PC-9 (cell line): ENCODE measurements around the gene CA7. TPM values are rescaled to one million over a fixed set of nuclear protein-coding genes. Genes with fewer than 3 reads are reported as not detected.
A peak's percentile ranks its signal among the peaks of the same experiment; 100 is the strongest.

Source experiments
- BruUV-seq: library from RNA; stranded (reverse); fragments of 400-500 nt; replicated peaks from 2 replicates; lab custom pipeline; 2021; lab: Mats Ljungman, UMichigan
- CTCF ChIA-PET: fragments of 300-600 bp; sonication (Branson Sonifier 250); formaldehyde crosslinking; loops from one replicate; lab custom pipeline; 2022; ENCODE audit warnings: antibody characterized with exemption; lab: Charles Lee
- POLR2A ChIA-PET: fragments of 300-600 bp; sonication (Branson Sonifier 250); formaldehyde crosslinking; loops from one replicate; lab custom pipeline; 2022; ENCODE audit warnings: antibody characterized with exemption; ENCODE audit not compliant: unreplicated experiment; lab: Charles Lee
- DNase-seq, 2 experiments: peaks; one replicate each; pipeline versions ENCODE4 v3.0.0 to v3.0.0-alpha.2; 2015 to 2022; ENCODE audit warnings: mixed read lengths in 1 of 2
- H2AFZ ChIP-seq: fragments of 200-600 bp; sonication (generic); 2 replicates; pipeline ENCODE4 v1.8.1; 2017; ENCODE audit warnings: antibody characterized with exemption
- H3F3A ChIP-seq: fragments of 200-600 bp; sonication (generic); 2 replicates; pipeline ENCODE4 v1.8.1; 2017; ENCODE audit warnings: antibody characterized with exemption, mild to moderate bottlenecking, low read depth; ENCODE audit not compliant: insufficient read depth
- H3K27ac ChIP-seq: fragments of 200-600 bp; sonication (generic); 2 replicates; pipeline ENCODE4 v1.6.1; 2016; ENCODE audit warnings: mixed run types
- H3K27me3 ChIP-seq: fragments of 200-600 bp; sonication (generic); 2 replicates; pipeline ENCODE4 v1.6.1; 2016; ENCODE audit warnings: low read depth, mixed run types; ENCODE audit not compliant: insufficient read depth
- H3K36me3 ChIP-seq: fragments of 200-600 bp; sonication (generic); 2 replicates; pipeline ENCODE4 v1.6.1; 2016; ENCODE audit warnings: low read depth, mixed run types
- H3K4me1 ChIP-seq: fragments of 200-600 bp; sonication (generic); replicated peaks from 2 replicates; pipeline ENCODE4 v1.6.1; 2016; ENCODE audit warnings: mixed run types; ENCODE audit not compliant: insufficient read depth
- H3K4me2 ChIP-seq: fragments of 200-600 bp; sonication (generic); 2 replicates; pipeline ENCODE4 v1.6.1; 2017; ENCODE audit warnings: mixed run types
- H3K4me3 ChIP-seq: fragments of 200-600 bp; sonication (generic); 2 replicates; pipeline ENCODE4 v1.6.1; 2016; ENCODE audit warnings: mixed run types
- H3K79me2 ChIP-seq: fragments of 200-600 bp; sonication (generic); 2 replicates; pipeline ENCODE4 v1.6.1; 2017; ENCODE audit warnings: low read depth, mixed run types
- H3K9me2 ChIP-seq: fragments of 200-600 bp; sonication (generic); 2 replicates; pipeline ENCODE4 v1.8.1; 2017; ENCODE audit warnings: mild to moderate bottlenecking; ENCODE audit not compliant: insufficient read depth
- H3K9me3 ChIP-seq: fragments of 200-600 bp; sonication (generic); 2 replicates; pipeline ENCODE4 v1.8.1; 2016; ENCODE audit warnings: low read depth; ENCODE audit not compliant: insufficient read depth
- H4K20me1 ChIP-seq: fragments of 200-600 bp; sonication (generic); 2 replicates; pipeline ENCODE4 v1.8.1; 2017; ENCODE audit not compliant: insufficient read depth
- CTCF ChIP-seq: fragments of 200-600 bp; sonication (generic); conservative IDR thresholded peaks from 2 replicates; pipeline ENCODE4 v1.6.1; 2017; ENCODE audit warnings: mixed run types, antibody characterized with exemption, mild to moderate bottlenecking, moderate library complexity
- EZH2 ChIP-seq: fragments of 200-600 bp; sonication (generic); IDR thresholded peaks from 2 replicates; pipeline ENCODE4 v1.8.0; 2017; ENCODE audit warnings: antibody characterized with exemption, low read depth
- intact Hi-C: fragments of 100-400 bp; cut with micrococcal nuclease; formaldehyde crosslinking; loops from one replicate; pipeline ENCODE4 v1.10.0; 2022; ENCODE audit not compliant: unreplicated experiment
- total RNA-seq: library from RNA; stranded (reverse); gene quantifications from 2 replicates; pipeline ENCODE4 v1.2.3, GENCODE V29; 2021

Gene CA7
- total RNA-seq, 1 experiment from 2014 or later: not detected

GRCh38 chr16:66874079-66874775 is 30.0 kb downstream of the CA7 start:
- Histone ChIP-seq H3K4me2 (no peak overlapping the region), H3K9me3 (no peaks in the 10 kb centered on the region), H3K9me2 (no peaks in the 10 kb centered on the region), H3K4me3 (no peak overlapping the region), H4K20me1 (no peaks in the 10 kb centered on the region), H3F3A (peaks cover 25% of the 10 kb centered on the region; the same call in 1 of the 2 replicates), H2AFZ (no peak overlapping the region), H3K27me3 (no peaks in the 10 kb centered on the region), H3K27ac (no peak overlapping the region), H3K4me1 (peaks cover 7% of the 10 kb centered on the region), H3K79me2 (no peaks in the 10 kb centered on the region), H3K36me3 (no peaks in the 10 kb centered on the region)
- ChIA-PET POLR2A (interaction anchor here (0.5 to 0.7 kb wide), 2 partner anchors 64 to 394 kb away, joined by 4 to 20 read pairs; no protein-coding TSS in a partner anchor), CTCF (interaction anchor here (0.7 to 2.1 kb wide), 4 partner anchors 15 to 212 kb away, joined by 3 to 30 read pairs (median 14); partner anchors contain the start of gene NAE1)
- no TSS peak for BruUV-seq
- DNase-seq: no peak
- TF ChIP-seq EZH2: no peak
- intact Hi-C loops: loop anchor here (5.0 kb wide), 1 partner anchor 132 kb away; no protein-coding TSS in a partner anchor

GRCh38 chr16:66878067-66878466 is 33.9 kb downstream of the CA7 start:
- Histone ChIP-seq H3K36me3 (no peaks in the 10 kb centered on the region), H3K9me3 (no peaks in the 10 kb centered on the region), H3F3A (peaks cover 16% of the 10 kb centered on the region; the same call in 1 of the 2 replicates), H4K20me1 (no peaks in the 10 kb centered on the region), H3K9me2 (no peaks in the 10 kb centered on the region), H3K4me2 (no peak overlapping the region), H3K4me3 (no peak overlapping the region), H3K27me3 (no peaks in the 10 kb centered on the region), H3K27ac (no peak overlapping the region), H3K79me2 (peaks cover 18% of the 10 kb centered on the region), H2AFZ (no peak overlapping the region), H3K4me1 (peaks cover 13% of the 10 kb centered on the region; the same call in 1 of the 2 replicates)
- no peak for TF ChIP-seq EZH2
- no peak for TF ChIP-seq CTCF
- BruUV-seq: no TSS peak
- POLR2A ChIA-PET: no interaction called here
- CTCF ChIA-PET: no interaction called here
- DNase-seq: no peak
- intact Hi-C loops: no loop called here

DNA sequence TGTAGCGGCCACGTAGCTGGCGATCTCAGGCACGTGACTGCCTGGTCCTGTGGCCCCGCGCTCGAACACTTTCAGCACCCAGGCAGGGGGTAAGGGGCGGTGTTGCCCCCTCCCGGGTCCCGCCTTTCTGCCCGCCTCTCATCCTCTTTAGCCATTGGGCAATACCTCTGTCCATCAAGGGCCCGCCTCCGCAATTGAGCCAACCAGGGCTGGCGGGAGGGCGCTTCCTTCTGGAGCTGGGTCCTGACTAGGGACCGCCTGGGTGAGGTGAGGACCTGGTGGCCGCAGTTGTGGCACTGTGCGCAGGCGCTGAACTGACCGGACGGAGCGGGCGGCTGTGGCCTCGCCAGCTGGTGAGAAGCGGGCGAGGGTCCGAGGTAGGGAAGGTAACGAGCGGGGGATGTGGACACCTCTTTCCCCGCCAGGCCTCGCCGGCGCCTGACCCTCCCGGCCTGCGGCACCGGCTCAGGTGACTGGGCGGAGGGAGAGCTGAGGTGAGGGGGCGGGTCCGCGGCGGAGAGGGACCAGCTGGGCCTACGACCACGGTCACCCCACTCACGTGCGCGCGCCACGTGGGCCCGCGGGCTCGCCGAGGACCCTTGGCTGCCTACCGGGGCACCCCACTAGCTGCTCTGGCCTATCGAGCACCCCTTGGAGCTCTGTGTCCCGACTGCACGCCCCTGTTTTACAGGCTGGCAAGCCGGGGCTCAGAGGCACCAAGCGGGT is 36.2 kb downstream of the CA7 start, which contains the start of gene PDP2:
TSS of gene PDP2 (plus strand) at position 228 of the 726 bp plus-strand sequence. CDS start 3,770 bp downstream, outside the sequence.
- no TSS peak for BruUV-seq

More for the DNA sequence above, 36.2 kb downstream of the CA7 start, which contains the start of gene PDP2:
- no peaks in the 10 kb centered on the region for H3K27me3 ChIP-seq
- H3K4me1 ChIP-seq: peaks cover 13% of the 10 kb centered on the region; the same call in 1 of the 2 replicates
- peak within 1 kb of the TSS; percentile 91 for H3K4me2 ChIP-seq
- no peaks in the 10 kb centered on the region for H3K9me3 ChIP-seq
- CTCF ChIA-PET: interaction anchor here (0.5 to 1.1 kb wide), 3 partner anchors 12 to 272 kb away, joined by 3 to 10 read pairs (median 4); no protein-coding TSS in a partner anchor
- peaks cover 5% of the 10 kb centered on the region; the same call in 1 of the 2 replicates for H3F3A ChIP-seq
- H4K20me1 ChIP-seq: no peaks in the 10 kb centered on the region
- H3K36me3 ChIP-seq: peaks cover 8% of the 10 kb centered on the region; the same call in 1 of the 2 replicates
- peak within 1 kb of the TSS; percentile 99 for H3K4me3 ChIP-seq
- TF ChIP-seq CTCF: no peak
- no peak for TF ChIP-seq EZH2
- peaks cover 18% of the 10 kb centered on the region for H3K79me2 ChIP-seq
- intact Hi-C loops: loop anchor here (5.0 kb wide), 1 partner anchor 218 kb away; no protein-coding TSS in a partner anchor
- peak within 1 kb of the TSS; percentile 98 for H2AFZ ChIP-seq
- POLR2A ChIA-PET: interaction anchor here (0.5 to 0.7 kb wide), 5 partner anchors 13 to 369 kb away, joined by 3 to 17 read pairs (median 3); no protein-coding TSS in a partner anchor
- no peak within 1 kb of the TSS for H3K27ac ChIP-seq
- peak; percentile 86 to 95 for DNase-seq
- no peaks in the 10 kb centered on the region for H3K9me2 ChIP-seq
